PFSK-1 (cell line): ENCODE measurements around the gene KLHDC4.

Experiments used
- FOXP2 ChIP-seq: optimal IDR thresholded peaks from 2 replicates; pipeline ENCODE3; 2011; ENCODE audit warnings: borderline replicate concordance, control low read depth, inconsistent platforms; ENCODE audit not compliant: insufficient read depth; ENCODE audit errors: extremely low read length, extremely low read depth
- POLR2AphosphoS5 ChIP-seq: IDR thresholded peaks from 2 replicates; pipeline ENCODE4 v1.6.1; 2012; ENCODE audit warnings: low read depth, mild to moderate bottlenecking, control low read depth, low read length, moderate library complexity
- SIN3A ChIP-seq: IDR thresholded peaks from 2 replicates; pipeline ENCODE4 v1.6.1; 2012; ENCODE audit warnings: mild to moderate bottlenecking, low read length, moderate library complexity, borderline replicate concordance; ENCODE audit not compliant: insufficient read depth
- TAF1 ChIP-seq: IDR thresholded peaks from 2 replicates; pipeline ENCODE4 v1.6.1; 2012; ENCODE audit warnings: low read length, control low read depth, borderline replicate concordance; ENCODE audit not compliant: insufficient read depth
- TF ChIP-seq, protein P1 (sequence below), 2 experiments: IDR thresholded peaks; 2 replicates each; pipeline versions ENCODE4 v1.6.1 to v1.8.0; 2011 to 2012; ENCODE audit warnings: low read depth in 2 of 2, low read length in 2 of 2, control low read depth in 1 of 2, inconsistent platforms in 1 of 2, mild to moderate bottlenecking in 1 of 2, moderate library complexity in 1 of 2; ENCODE audit not compliant: insufficient read depth in 1 of 2

Gene KLHDC4

DNA sequence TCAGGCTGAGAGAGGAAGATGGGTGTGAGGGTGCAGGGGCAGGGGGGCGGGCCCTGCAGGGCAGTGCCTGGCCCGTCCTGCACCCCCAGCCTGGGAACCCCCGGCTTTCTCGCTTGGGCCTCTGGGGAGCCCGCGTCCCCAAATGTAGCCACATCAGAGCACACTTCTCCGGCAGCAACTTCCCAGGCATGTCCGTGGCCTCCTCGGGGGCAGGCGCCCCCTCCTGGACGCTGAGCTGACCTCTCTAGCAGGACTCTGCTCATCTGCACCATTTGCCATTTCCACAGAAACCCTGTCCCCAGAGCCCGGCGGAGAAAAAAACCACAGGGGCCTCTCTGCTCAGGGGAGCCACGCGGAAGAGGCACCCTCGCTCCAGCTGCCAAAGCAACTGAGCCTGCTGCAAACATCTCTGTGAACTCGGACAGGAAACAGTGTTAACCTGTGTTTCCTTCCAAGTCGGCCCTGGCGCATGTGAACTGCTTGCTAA lies 63.4 kb downstream of the KLHDC4 start:
- no peak for TF ChIP-seq POLR2AphosphoS5

DNA sequence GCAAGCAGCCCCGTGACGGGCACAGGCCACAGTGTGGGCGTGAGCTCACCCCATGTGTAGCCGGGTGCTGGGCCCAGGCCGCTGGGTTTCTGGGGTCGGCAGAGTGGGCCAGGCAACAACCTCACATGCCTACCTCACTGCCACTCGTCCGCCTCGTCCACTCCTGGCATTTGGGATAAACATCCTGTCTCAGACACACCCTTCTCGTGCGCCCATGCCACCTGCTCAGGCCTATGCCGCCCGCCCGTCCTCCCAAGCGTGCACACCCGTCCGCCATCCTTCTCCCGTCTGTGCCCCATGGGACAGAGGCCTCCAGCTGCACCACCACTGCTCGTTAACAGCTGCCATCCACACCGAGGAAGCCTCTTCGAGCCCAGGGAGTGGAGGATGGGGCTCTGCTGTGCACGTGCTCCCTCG lies 64.3 kb downstream of the KLHDC4 start:
- no peak for TF ChIP-seq SIN3A
- TF ChIP-seq POLR2AphosphoS5: no peak

- no peak for TF ChIP-seq SIN3A
- no peak for TF ChIP-seq TAF1
Measured at GRCh38 chr16:87701078-87701460, 64.7 kb downstream of the KLHDC4 start.

DNA sequence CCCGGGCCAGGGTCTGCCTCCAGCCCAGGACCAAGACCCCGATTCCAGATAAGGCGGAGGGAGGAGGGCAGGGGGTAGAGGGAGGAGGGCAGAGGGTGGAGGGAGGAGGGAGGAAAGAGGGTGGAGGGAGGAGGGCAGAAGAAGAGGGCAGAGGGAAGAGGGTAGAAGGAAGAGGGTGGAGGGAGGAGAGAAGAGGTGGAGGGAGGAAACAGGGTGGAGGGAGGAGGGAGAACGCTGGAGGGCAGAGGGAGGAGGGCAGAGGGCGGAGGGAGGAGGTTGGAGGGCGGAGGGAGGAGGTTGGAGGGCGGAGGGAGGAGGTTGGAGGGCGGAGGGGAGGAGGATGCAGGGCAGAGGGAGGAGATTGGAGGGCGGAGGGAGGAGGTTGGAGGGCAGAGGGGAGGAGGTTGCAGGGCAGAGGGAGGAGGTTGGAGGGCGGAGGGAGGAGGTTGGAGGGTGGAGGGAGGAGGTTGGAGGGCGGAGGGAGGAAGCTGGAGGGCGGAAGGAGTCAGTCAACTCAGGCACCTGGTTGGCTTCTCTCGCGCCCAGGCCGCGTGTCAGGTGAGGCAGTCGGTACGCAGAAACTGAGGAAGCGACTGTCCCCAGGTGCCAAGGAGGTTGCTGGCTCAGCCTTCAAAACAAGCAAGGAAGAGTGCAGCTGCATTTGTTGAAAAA lies 65.2 kb downstream of the KLHDC4 start:
- TF ChIP-seq POLR2AphosphoS5 (no peak), FOXP2 (no peak), SIN3A (no peak), TAF1 (no peak)
- TF ChIP-seq, protein P1, sequence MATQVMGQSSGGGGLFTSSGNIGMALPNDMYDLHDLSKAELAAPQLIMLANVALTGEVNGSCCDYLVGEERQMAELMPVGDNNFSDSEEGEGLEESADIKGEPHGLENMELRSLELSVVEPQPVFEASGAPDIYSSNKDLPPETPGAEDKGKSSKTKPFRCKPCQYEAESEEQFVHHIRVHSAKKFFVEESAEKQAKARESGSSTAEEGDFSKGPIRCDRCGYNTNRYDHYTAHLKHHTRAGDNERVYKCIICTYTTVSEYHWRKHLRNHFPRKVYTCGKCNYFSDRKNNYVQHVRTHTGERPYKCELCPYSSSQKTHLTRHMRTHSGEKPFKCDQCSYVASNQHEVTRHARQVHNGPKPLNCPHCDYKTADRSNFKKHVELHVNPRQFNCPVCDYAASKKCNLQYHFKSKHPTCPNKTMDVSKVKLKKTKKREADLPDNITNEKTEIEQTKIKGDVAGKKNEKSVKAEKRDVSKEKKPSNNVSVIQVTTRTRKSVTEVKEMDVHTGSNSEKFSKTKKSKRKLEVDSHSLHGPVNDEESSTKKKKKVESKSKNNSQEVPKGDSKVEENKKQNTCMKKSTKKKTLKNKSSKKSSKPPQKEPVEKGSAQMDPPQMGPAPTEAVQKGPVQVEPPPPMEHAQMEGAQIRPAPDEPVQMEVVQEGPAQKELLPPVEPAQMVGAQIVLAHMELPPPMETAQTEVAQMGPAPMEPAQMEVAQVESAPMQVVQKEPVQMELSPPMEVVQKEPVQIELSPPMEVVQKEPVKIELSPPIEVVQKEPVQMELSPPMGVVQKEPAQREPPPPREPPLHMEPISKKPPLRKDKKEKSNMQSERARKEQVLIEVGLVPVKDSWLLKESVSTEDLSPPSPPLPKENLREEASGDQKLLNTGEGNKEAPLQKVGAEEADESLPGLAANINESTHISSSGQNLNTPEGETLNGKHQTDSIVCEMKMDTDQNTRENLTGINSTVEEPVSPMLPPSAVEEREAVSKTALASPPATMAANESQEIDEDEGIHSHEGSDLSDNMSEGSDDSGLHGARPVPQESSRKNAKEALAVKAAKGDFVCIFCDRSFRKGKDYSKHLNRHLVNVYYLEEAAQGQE (IDR thresholded peaks at IDR 0.05; ENCODE audit: insufficient read depth in 1 of 2, low read depth in 2 of 2, low read length in 2 of 2): no peak

DNA sequence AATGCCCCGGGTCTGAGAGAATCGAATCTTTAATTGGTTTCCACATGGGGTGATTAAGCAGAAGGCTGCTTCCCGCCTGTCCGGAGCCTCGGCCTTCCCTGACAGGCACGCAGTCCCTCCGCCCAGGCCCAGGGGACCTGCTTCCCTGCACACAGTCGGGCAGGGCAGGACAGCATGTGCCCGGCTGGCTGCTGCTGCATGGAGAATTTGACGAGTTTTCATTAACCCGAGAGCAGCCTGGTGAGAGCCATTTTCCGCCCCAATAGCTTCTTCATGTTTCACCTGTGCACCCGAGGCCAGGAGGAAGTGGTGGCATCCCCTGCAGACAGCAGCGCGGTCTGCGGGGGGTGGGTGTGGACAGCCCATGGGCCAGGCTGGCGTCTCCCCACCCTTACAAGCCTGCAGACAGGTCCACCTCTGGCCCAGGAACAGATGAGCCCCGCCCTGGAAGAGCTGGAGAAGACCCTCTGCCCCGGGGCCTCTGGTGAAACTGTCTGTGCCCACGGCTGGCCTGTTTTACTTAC lies 67.0 kb downstream of the KLHDC4 start:
- no peak for TF ChIP-seq TAF1
- no peak for TF ChIP-seq FOXP2
- TF ChIP-seq, protein P1 (IDR thresholded peaks at IDR 0.05; ENCODE audit: insufficient read depth in 1 of 2, low read depth in 2 of 2, low read length in 2 of 2): no peak
- no peak for TF ChIP-seq SIN3A
- no peak for TF ChIP-seq POLR2AphosphoS5

DNA sequence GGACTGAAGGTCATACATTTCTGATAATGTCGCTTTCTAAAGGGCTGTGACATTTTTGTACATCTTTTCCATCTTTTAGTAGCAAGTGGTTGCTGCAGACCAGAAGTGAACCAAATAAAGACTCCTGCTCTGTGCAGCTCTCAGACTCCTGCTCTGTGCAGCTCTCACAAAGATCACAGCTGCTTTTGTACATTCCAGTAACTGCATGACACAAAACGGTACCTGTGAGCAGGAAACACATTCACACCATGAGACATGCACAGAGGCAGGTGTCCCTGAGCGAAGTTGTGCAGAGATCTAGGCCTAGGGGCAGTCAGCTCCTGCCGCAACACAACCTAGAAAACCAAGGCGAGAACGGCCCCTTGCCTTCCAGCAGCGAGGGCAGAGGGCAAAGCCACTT lies 67.5 kb downstream of the KLHDC4 start:
- TF ChIP-seq FOXP2 (no peak), TAF1 (no peak), SIN3A (no peak)
- TF ChIP-seq, protein P1 (IDR thresholded peaks at IDR 0.05; ENCODE audit: insufficient read depth in 1 of 2, low read depth in 2 of 2, low read length in 2 of 2): no peak

- no peak for TF ChIP-seq POLR2AphosphoS5
- no peak for TF ChIP-seq SIN3A
- TF ChIP-seq, protein P1 (IDR thresholded peaks at IDR 0.05; ENCODE audit: insufficient read depth in 1 of 2, low read depth in 2 of 2, low read length in 2 of 2): no peak
- no peak for TF ChIP-seq FOXP2
- TF ChIP-seq TAF1: no peak
Measured at GRCh38 chr16:87697792-87698191, 68.0 kb downstream of the KLHDC4 start.
